Stomach smooth muscle (tissue), 2 donors: ENCODE results near the gene CEBPZOS.
"Not testable (repeated sequence)": the region's sequence is repeated elsewhere in the genome, so short reads cannot be mapped to it uniquely, and the experiment has no call there.

Source experiments
- H3K27ac ChIP-seq: one replicate; pipeline ENCODE4 v1.7.0; 2013; ENCODE audit warnings: mild to moderate bottlenecking, low read length, inconsistent platforms
- H3K27me3 ChIP-seq, 2 donors: one replicate each; pipeline ENCODE4 v1.7.0; 2013; ENCODE audit warnings: low read length in 2 of 2; ENCODE audit not compliant: insufficient read depth in 2 of 2, control insufficient read depth in 1 of 2
- H3K36me3 ChIP-seq, 2 donors: one replicate each; pipeline ENCODE4 v1.7.0; 2013; ENCODE audit warnings: low read length in 2 of 2; ENCODE audit not compliant: control insufficient read depth in 2 of 2, insufficient read depth in 2 of 2
- H3K4me1 ChIP-seq: one replicate; pipeline ENCODE4 v1.7.0; 2013; ENCODE audit warnings: low read length; ENCODE audit not compliant: control insufficient read depth, insufficient read depth
- H3K4me3 ChIP-seq, 2 donors: one replicate each; pipeline ENCODE4 v1.7.0; 2013; ENCODE audit warnings: low read length in 2 of 2
- H3K9ac ChIP-seq, 2 donors: one replicate each; pipeline ENCODE4 v1.7.0; 2013; ENCODE audit warnings: low read length in 2 of 2, mild to moderate bottlenecking in 1 of 2
- H3K9me3 ChIP-seq, 2 donors: one replicate each; pipeline ENCODE4 v1.7.0; 2013; ENCODE audit warnings: low read length in 2 of 2; ENCODE audit not compliant: control insufficient read depth in 2 of 2
- donor health status: healthy.
- donor health status: Pancreatic carcinoma.

CEBPZOS gene

GRCh38 chr2:37211939-37212338 is 15.6 kb downstream of the CEBPZOS start:
- Histone ChIP-seq H3K4me1 (no peaks in the 10 kb centered on the region), H3K27me3 (no peaks in the 10 kb centered on the region), H3K36me3 (peaks cover 28 to 37% of the 10 kb centered on the region in 2 donors), H3K27ac (no peak overlapping the region), H3K9me3 (peaks cover 4 to 6% of the 10 kb centered on the region in 2 donors), H3K4me3 (no peak overlapping the region), H3K9ac (no peak overlapping the region)

DNA sequence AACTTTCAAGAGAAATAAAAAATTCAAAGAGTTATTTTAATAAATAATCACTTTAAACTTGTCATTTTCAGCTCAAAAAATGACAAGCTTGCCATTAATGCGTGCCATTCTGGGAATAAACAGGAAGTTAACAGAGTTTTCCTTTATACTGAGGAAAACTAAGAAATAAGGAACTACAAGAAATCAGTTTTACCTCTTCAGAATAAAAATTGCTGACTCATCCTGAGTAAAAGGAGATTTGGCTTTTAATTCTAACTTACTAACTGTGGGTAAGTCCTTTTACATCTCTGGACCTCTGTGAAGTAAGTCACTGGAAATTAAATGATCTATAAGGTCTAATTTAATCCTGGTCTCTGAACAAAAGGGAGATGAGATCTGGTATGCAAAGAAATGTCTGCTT is 19.0 kb downstream of the CEBPZOS start:
- Histone ChIP-seq H3K9ac (no peak overlapping the region), H3K4me1 (no peaks in the 10 kb centered on the region), H3K4me3 (no peak overlapping the region), H3K27ac (no peak overlapping the region), H3K9me3 (no peaks in the 10 kb centered on the region), H3K36me3 (peaks cover 19 to 28% of the 10 kb centered on the region in 2 donors), H3K27me3 (no peaks in the 10 kb centered on the region)

- Histone ChIP-seq H3K27me3 (no peaks in the 10 kb centered on the region), H3K9me3 (no peaks in the 10 kb centered on the region), H3K9ac (no peak overlapping the region), H3K27ac (no peak overlapping the region), H3K36me3 (peaks cover 19 to 22% of the 10 kb centered on the region in 2 donors), H3K4me1 (no peaks in the 10 kb centered on the region), H3K4me3 (no peak overlapping the region)
These were observed 22.8 kb downstream of the CEBPZOS start for GRCh38 chr2:37219046-37219445.

GRCh38 chr2:37223131-37223530 is 26.8 kb downstream of the CEBPZOS start:
- no peak overlapping the region for H3K9ac ChIP-seq
- H3K27ac ChIP-seq = no peak overlapping the region
- no peak overlapping the region for H3K4me3 ChIP-seq
- H3K27me3 ChIP-seq = no peaks in the 10 kb centered on the region
- peaks cover 21 to 25% of the 10 kb centered on the region in 2 donors for H3K36me3 ChIP-seq
- H3K4me1 ChIP-seq = no peaks in the 10 kb centered on the region
- no peaks in the 10 kb centered on the region for H3K9me3 ChIP-seq

- Histone ChIP-seq H3K4me1 (no peaks in the 10 kb centered on the region), H3K36me3 (peaks cover 21 to 24% of the 10 kb centered on the region in 2 donors), H3K4me3 (no peak overlapping the region), H3K9me3 (no peaks in the 10 kb centered on the region), H3K9ac (no peak overlapping the region), H3K27me3 (no peaks in the 10 kb centered on the region), H3K27ac (no peak overlapping the region)
These were observed 27.8 kb downstream of the CEBPZOS start for GRCh38 chr2:37224063-37224462.

DNA sequence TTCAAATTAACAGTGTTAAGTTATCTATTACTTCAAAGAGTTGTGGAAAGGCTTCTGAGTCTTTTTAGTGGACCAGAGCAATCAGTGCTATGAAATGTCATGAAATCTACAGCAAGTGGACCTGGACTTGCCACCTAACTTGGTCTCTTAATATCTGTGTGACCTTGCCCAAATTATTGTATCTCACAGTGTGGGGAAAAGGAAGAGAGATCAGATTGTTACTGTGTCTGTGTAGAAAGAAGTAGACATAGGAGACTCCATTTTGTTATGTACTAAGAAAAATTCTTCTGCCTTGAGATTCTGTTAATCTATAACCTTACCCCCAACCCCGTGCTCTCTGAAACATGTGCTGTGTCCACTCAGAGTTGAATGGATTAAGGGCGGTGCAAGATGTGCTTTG is 28.8 kb downstream of the CEBPZOS start:
- H3K4me1 ChIP-seq, H3K27ac ChIP-seq, H3K9ac ChIP-seq, H3K27me3 ChIP-seq, H3K9me3 ChIP-seq, H3K4me3 ChIP-seq: not testable (repeated sequence)
- H3K36me3 ChIP-seq = peaks cover 19 to 21% of the 10 kb centered on the region in 2 donors

- Histone ChIP-seq H3K9me3 (no peaks in the 10 kb centered on the region), H3K4me1 (peaks cover 13% of the 10 kb centered on the region), H3K9ac (no peak overlapping the region), H3K4me3 (no peak overlapping the region), H3K27me3 (no peaks in the 10 kb centered on the region), H3K27ac (no peak overlapping the region), H3K36me3 (peaks cover 14 to 16% of the 10 kb centered on the region in 2 donors)
These were observed 30.6 kb downstream of the CEBPZOS start for GRCh38 chr2:37226863-37227262.

DNA sequence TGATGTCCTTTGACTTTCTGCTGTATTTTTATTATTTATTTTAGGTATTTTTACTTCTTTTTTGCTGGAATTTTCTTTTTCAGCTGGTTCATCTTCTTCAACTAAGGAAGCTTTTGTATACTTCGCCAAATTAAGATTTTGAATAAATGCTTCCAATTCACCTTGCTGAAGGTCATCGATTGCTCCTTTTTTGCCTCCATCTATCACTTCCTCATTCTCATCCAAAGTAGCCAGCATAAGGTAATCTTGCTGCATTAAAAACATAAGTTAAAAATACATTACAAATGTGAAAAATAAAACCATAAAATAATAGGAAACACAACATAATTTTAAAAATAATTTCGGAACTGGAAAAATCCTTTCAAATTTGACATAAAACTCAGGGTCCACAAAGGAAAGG is 32.5 kb downstream of the CEBPZOS start:
- Histone ChIP-seq H3K9ac (no peak overlapping the region), H3K27me3 (no peaks in the 10 kb centered on the region), H3K9me3 (no peaks in the 10 kb centered on the region), H3K4me3 (no peak overlapping the region), H3K27ac (no peak overlapping the region), H3K36me3 (peaks cover 13 to 16% of the 10 kb centered on the region in 2 donors), H3K4me1 (peaks cover 26% of the 10 kb centered on the region)

- no peaks in the 10 kb centered on the region for H3K27me3 ChIP-seq
- peak overlapping the region; percentile 94 for H3K27ac ChIP-seq
- peaks cover 26% of the 10 kb centered on the region for H3K4me1 ChIP-seq
- H3K9ac ChIP-seq = peak overlapping the region; percentile 95 to 99
- peak overlapping the region; percentile 90 to 99 for H3K4me3 ChIP-seq
- H3K36me3 ChIP-seq = peaks cover 13 to 16% of the 10 kb centered on the region in 2 donors
- H3K9me3 ChIP-seq = no peaks in the 10 kb centered on the region
These were observed 34.3 kb downstream of the CEBPZOS start for GRCh38 chr2:37230581-37230980.

DNA sequence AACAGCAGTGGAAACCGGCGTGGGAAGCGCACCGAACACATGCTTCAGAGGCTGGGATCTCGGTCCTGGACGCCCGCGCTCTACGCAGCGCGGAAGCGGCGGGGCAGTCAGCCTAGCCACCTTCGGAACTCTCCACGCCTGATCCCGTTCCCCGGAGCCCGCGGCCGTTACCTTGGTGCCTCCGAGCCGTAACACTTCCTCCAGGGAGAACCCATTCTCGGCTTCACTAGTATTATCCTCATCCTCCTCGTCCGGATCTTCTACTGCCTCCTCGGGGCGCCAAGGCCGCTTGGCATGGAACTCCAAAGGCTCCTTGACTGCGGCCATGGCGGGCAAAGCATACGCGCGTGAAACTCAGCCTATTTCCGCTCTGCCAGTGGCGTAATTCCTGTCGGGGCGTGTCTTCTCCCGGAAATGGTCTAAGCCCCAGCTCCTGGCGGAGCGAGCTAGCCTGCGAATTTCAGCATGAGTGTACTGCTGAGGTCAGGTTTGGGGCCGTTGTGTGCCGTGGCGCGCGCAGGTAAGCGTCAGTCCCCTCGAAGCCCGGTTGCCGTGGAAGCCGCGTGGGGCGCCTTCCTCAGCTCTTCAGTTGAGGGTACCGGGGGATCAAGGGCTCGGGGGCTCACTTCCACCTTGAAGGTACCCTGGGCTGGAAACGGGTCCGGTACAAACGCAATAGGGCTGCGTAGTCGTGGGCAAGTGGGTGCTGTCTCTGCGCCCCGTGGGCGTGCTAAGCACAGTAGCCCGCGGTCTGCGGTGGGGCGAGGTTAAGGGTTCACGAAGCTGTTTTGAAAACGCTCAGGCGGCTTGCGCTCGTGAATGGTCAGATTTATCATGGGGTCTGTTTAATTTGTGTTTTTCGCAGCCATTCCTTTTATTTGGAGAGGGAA is 35.2 kb downstream of the CEBPZOS start, which contains the start of the genes CEBPZ and NDUFAF7:
CEBPZ (minus strand) TSS at position 356 of the 890 bp plus-strand sequence; CDS start at position 327, 29 bp downstream.
NDUFAF7 (plus strand) TSS at position 418 of the 890 bp plus-strand sequence; CDS start at position 466, 48 bp downstream.
- peak within 1 kb of the TSS; percentile 95 to 99 for H3K9ac ChIP-seq
- peak within 1 kb of the TSS; percentile 94 for H3K27ac ChIP-seq
- H3K36me3 ChIP-seq = peaks cover 13 to 16% of the 10 kb centered on the region in 2 donors
- H3K4me1 ChIP-seq = peaks cover 26% of the 10 kb centered on the region
- H3K9me3 ChIP-seq = no peaks in the 10 kb centered on the region
- peak within 1 kb of the TSS; percentile 90 to 99 for H3K4me3 ChIP-seq
- no peaks in the 10 kb centered on the region for H3K27me3 ChIP-seq
